Glutamatergic neuron (in vitro differentiated cells): ENCODE measurements around the gene MACROD1. TPM values are rescaled to one million over a fixed set of nuclear protein-coding genes. Genes with fewer than 3 reads are reported as not detected.

Experiments used
- DNase-seq: peaks from one replicate; pipeline ENCODE4 v3.0.0; 2022
- H3K27ac Mint-ChIP-seq: one replicate; pipeline ENCODE4 v1.8.0; 2020; ENCODE audit warnings: mild to moderate bottlenecking, mixed read lengths, inconsistent platforms; ENCODE audit not compliant: unreplicated experiment
- H3K27me3 Mint-ChIP-seq: one replicate; pipeline ENCODE4 v1.8.0; 2020; ENCODE audit warnings: mild to moderate bottlenecking, moderate library complexity, mixed read lengths, inconsistent platforms; ENCODE audit not compliant: unreplicated experiment
- H3K36me3 Mint-ChIP-seq: one replicate; pipeline ENCODE4 v1.8.0; 2020; ENCODE audit warnings: mild to moderate bottlenecking, mixed read lengths, inconsistent platforms; ENCODE audit not compliant: unreplicated experiment
- H3K4me1 Mint-ChIP-seq: one replicate; pipeline ENCODE4 v1.8.0; 2020; ENCODE audit warnings: mild to moderate bottlenecking, low read depth, mixed read lengths, inconsistent platforms; ENCODE audit not compliant: unreplicated experiment
- H3K4me3 Mint-ChIP-seq: one replicate; pipeline ENCODE4 v1.8.0; 2020; ENCODE audit warnings: mild to moderate bottlenecking, mixed read lengths, inconsistent platforms; ENCODE audit not compliant: unreplicated experiment
- H3K9me3 Mint-ChIP-seq: one replicate; pipeline ENCODE4 v1.8.0; 2020; ENCODE audit warnings: mild to moderate bottlenecking, moderate library complexity, mixed read lengths, inconsistent platforms; ENCODE audit not compliant: unreplicated experiment
- CTCF ChIP-seq: fragments of 200-600 bp; sonication (generic); IDR thresholded peaks from one replicate; pipeline ENCODE4 v1.5.0; 2021; ENCODE audit not compliant: partially characterized antibody, unreplicated experiment
- total RNA-seq: library from RNA; stranded (reverse); fragmentation: NEBNext Ultra II Directional; extraction: Animal tissue kit (Norgen Biotek cat#: 25700); gene quantifications from one replicate; pipeline ENCODE4 v1.2.1, GENCODE V29; 2021; ENCODE audit not compliant: unreplicated experiment

The MACROD1 gene
- total RNA-seq, 1 donor from 2014 or later = 12.7 TPM

GRCh38 chr11:64013141-64013896 is 152.6 kb downstream of the MACROD1 start:
- Mint-ChIP-seq H3K9me3 (no peaks in the 10 kb centered on the region), H3K4me1 (peaks cover 4% of the 10 kb centered on the region), H3K27ac (no peak overlapping the region), H3K36me3 (no peaks in the 10 kb centered on the region), H3K27me3 (peaks cover 6% of the 10 kb centered on the region), H3K4me3 (no peak overlapping the region)
- TF ChIP-seq CTCF = no peak
- no peak for DNase-seq

- Mint-ChIP-seq H3K9me3 (peaks cover 2% of the 10 kb centered on the region), H3K4me1 (peaks cover 10% of the 10 kb centered on the region), H3K36me3 (no peaks in the 10 kb centered on the region), H3K27ac (no peak overlapping the region), H3K27me3 (peaks cover 9% of the 10 kb centered on the region), H3K4me3 (no peak overlapping the region)
- TF ChIP-seq CTCF = no peak
- DNase-seq = no peak
Measured at GRCh38 chr11:64011371-64011770, 154.5 kb downstream of the MACROD1 start.

GRCh38 chr11:64010783-64011182 is 155.1 kb downstream of the MACROD1 start:
- no peak overlapping the region for H3K4me3 Mint-ChIP-seq
- DNase-seq = no peak
- H3K27me3 Mint-ChIP-seq = peaks cover 13% of the 10 kb centered on the region
- peaks cover 2% of the 10 kb centered on the region for H3K9me3 Mint-ChIP-seq
- no peak for TF ChIP-seq CTCF
- H3K36me3 Mint-ChIP-seq = no peaks in the 10 kb centered on the region
- H3K27ac Mint-ChIP-seq = no peak overlapping the region
- H3K4me1 Mint-ChIP-seq = peaks cover 10% of the 10 kb centered on the region

GRCh38 chr11:64009710-64010109 is 156.2 kb downstream of the MACROD1 start:
- H3K9me3 Mint-ChIP-seq = peaks cover 2% of the 10 kb centered on the region
- H3K36me3 Mint-ChIP-seq = no peaks in the 10 kb centered on the region
- peaks cover 8% of the 10 kb centered on the region for H3K4me1 Mint-ChIP-seq
- no peak for TF ChIP-seq CTCF
- H3K27ac Mint-ChIP-seq = no peak overlapping the region
- peaks cover 13% of the 10 kb centered on the region for H3K27me3 Mint-ChIP-seq
- no peak overlapping the region for H3K4me3 Mint-ChIP-seq
- no peak for DNase-seq

GRCh38 chr11:64008914-64009633 is 156.8 kb downstream of the MACROD1 start:
- Mint-ChIP-seq H3K36me3 (no peaks in the 10 kb centered on the region), H3K27ac (no peak overlapping the region), H3K9me3 (peaks cover 2% of the 10 kb centered on the region), H3K4me1 (peaks cover 6% of the 10 kb centered on the region), H3K27me3 (peaks cover 13% of the 10 kb centered on the region), H3K4me3 (no peak overlapping the region)
- no peak for TF ChIP-seq CTCF
- DNase-seq = no peak
